Uterus (tissue), 2 donors: ENCODE data around the gene ZBTB46.

Source experiments
- CTCF ChIP-seq, 4 experiments: fragments of 200-600 bp in 2 of 4; fragments of 450-650 bp in 2 of 4; sonication (generic) in 2 of 4; IDR thresholded peaks; one replicate each; pipeline ENCODE4 v1.5.1; 2016 to 2019; ENCODE audit warnings: antibody characterized with exemption in 4 of 4, mild to moderate bottlenecking in 2 of 4, moderate library complexity in 1 of 4
- POLR2A ChIP-seq, 2 donors: fragments of 450-650 bp; IDR thresholded peaks; one replicate each; pipeline ENCODE4 v1.6.1; 2016; ENCODE audit warnings: antibody characterized with exemption in 2 of 2, mild to moderate bottlenecking in 1 of 2, moderate library complexity in 1 of 2

- TF ChIP-seq CTCF (IDR thresholded peaks at IDR 0.05) (no peak), POLR2A (IDR thresholded peaks at IDR 0.05) (no peak)
Observed at GRCh38 chr20:63864545-63864977, 33.5 kb upstream of the ZBTB46 start.
